ENCODE results near the gene LRRC70.

LRRC70 gene

GRCh38 chr5:62603934-62604333 is 25.3 kb downstream of the LRRC70 start:
- H3K4me3 ChIP-seq (ENCODE audit: low read length, poor library complexity, severe bottlenecking) = no peak overlapping the region
- H2AFZ ChIP-seq (ENCODE audit: low read length) = no peak overlapping the region
- no peaks in the 10 kb centered on the region for H3K27me3 ChIP-seq (ENCODE audit: insufficient read depth, low read length, poor library complexity, severe bottlenecking)
- peaks cover 23% of the 10 kb centered on the region for H3K4me1 ChIP-seq (ENCODE audit: insufficient read depth, low read length, poor library complexity, severe bottlenecking)
- H4K20me1 ChIP-seq (ENCODE audit: insufficient read depth, low read length, poor library complexity, severe bottlenecking) = no peaks in the 10 kb centered on the region
- no peak overlapping the region for H3K9ac ChIP-seq (ENCODE audit: low read depth, low read length, poor library complexity, severe bottlenecking)
- H3K36me3 ChIP-seq (ENCODE audit: insufficient read depth, low read length) = peaks cover 27% of the 10 kb centered on the region
- TF ChIP-seq EZH2phosphoT487 (IDR thresholded peaks at IDR 0.05; ENCODE audit: borderline replicate concordance) = no peak
- TF ChIP-seq CTCF (conservative IDR thresholded peaks at IDR 0.05; ENCODE audit: low read length) = no peak
- H3K79me2 ChIP-seq (ENCODE audit: insufficient read depth, low read length) = peaks cover 5% of the 10 kb centered on the region; the same call in 1 of the 2 replicates
- 0 out of 2 replicates have a peak, but pooled peaks cover 4% of the 10 kb centered on the region for H3F3A ChIP-seq (ENCODE audit: low read depth)
- H3K9me2 ChIP-seq (replicated peaks; ENCODE audit: low read depth, low read length) = no peaks in the 10 kb centered on the region
- no peaks in the 10 kb centered on the region for H3K9me3 ChIP-seq (ENCODE audit: insufficient read depth, low read depth, low read length)
- no peak overlapping the region for H3K4me2 ChIP-seq (ENCODE audit: low read depth, low read length, poor library complexity, severe bottlenecking)

GRCh38 chr5:62605638-62606037 is 27.0 kb downstream of the LRRC70 start:
- 0 out of 2 replicates have a peak, but pooled peaks cover 4% of the 10 kb centered on the region for H3F3A ChIP-seq (ENCODE audit: low read depth)
- no peak overlapping the region for H3K4me3 ChIP-seq (ENCODE audit: low read length, poor library complexity, severe bottlenecking)
- no peak overlapping the region for H2AFZ ChIP-seq (ENCODE audit: low read length)
- peaks cover 38% of the 10 kb centered on the region for H3K36me3 ChIP-seq (ENCODE audit: insufficient read depth, low read length)
- no peaks in the 10 kb centered on the region for H3K9me2 ChIP-seq (replicated peaks; ENCODE audit: low read depth, low read length)
- H4K20me1 ChIP-seq (ENCODE audit: insufficient read depth, low read length, poor library complexity, severe bottlenecking) = no peaks in the 10 kb centered on the region
- H3K27me3 ChIP-seq (ENCODE audit: insufficient read depth, low read length, poor library complexity, severe bottlenecking) = no peaks in the 10 kb centered on the region
- peaks cover 15% of the 10 kb centered on the region for H3K4me1 ChIP-seq (ENCODE audit: insufficient read depth, low read length, poor library complexity, severe bottlenecking)
- H3K9ac ChIP-seq (ENCODE audit: low read depth, low read length, poor library complexity, severe bottlenecking) = no peak overlapping the region
- no peak overlapping the region for H3K4me2 ChIP-seq (ENCODE audit: low read depth, low read length, poor library complexity, severe bottlenecking)
- TF ChIP-seq CTCF (conservative IDR thresholded peaks at IDR 0.05; ENCODE audit: low read length) (no peak), EZH2phosphoT487 (IDR thresholded peaks at IDR 0.05; ENCODE audit: borderline replicate concordance) (no peak)
- H3K79me2 ChIP-seq (ENCODE audit: insufficient read depth, low read length) = no peaks in the 10 kb centered on the region
- H3K9me3 ChIP-seq (ENCODE audit: insufficient read depth, low read depth, low read length) = no peaks in the 10 kb centered on the region

- H3K4me1 ChIP-seq (ENCODE audit: insufficient read depth, low read length, poor library complexity, severe bottlenecking) = peaks cover 7% of the 10 kb centered on the region
Measured at GRCh38 chr5:62606878-62607277, 28.3 kb downstream of the LRRC70 start.

More at GRCh38 chr5:62606878-62607277, 28.3 kb downstream of the LRRC70 start:
- Histone ChIP-seq H3K9me2 (replicated peaks; ENCODE audit: low read depth, low read length) (no peaks in the 10 kb centered on the region), H3K4me3 (ENCODE audit: low read length, poor library complexity, severe bottlenecking) (no peak overlapping the region), H3F3A (ENCODE audit: low read depth) (0 out of 2 replicates have a peak, but pooled peaks cover 2% of the 10 kb centered on the region), H2AFZ (ENCODE audit: low read length) (no peak overlapping the region), H3K36me3 (ENCODE audit: insufficient read depth, low read length) (peaks cover 38% of the 10 kb centered on the region), H3K79me2 (ENCODE audit: insufficient read depth, low read length) (no peaks in the 10 kb centered on the region), H3K27me3 (ENCODE audit: insufficient read depth, low read length, poor library complexity, severe bottlenecking) (no peaks in the 10 kb centered on the region), H3K4me2 (ENCODE audit: low read depth, low read length, poor library complexity, severe bottlenecking) (no peak overlapping the region), H3K9ac (ENCODE audit: low read depth, low read length, poor library complexity, severe bottlenecking) (no peak overlapping the region), H4K20me1 (ENCODE audit: insufficient read depth, low read length, poor library complexity, severe bottlenecking) (no peaks in the 10 kb centered on the region), H3K9me3 (ENCODE audit: insufficient read depth, low read depth, low read length) (no peaks in the 10 kb centered on the region)
- no peak for TF ChIP-seq EZH2phosphoT487 (IDR thresholded peaks at IDR 0.05; ENCODE audit: borderline replicate concordance)
- TF ChIP-seq CTCF (conservative IDR thresholded peaks at IDR 0.05; ENCODE audit: low read length) = no peak
